B cell (primary cell): ENCODE measurements around the gene MRPL36.

Experiments
- EZH2 ChIP-seq: IDR thresholded peaks from 2 replicates; pipeline ENCODE4 v1.6.1; 2012; ENCODE audit warnings: borderline replicate concordance, low read depth, mild to moderate bottlenecking, moderate library complexity, low read length; ENCODE audit not compliant: insufficient read depth, poor library complexity, severe bottlenecking
- TF ChIP-seq, protein P1 (sequence below): fragments of 200-600 bp; IDR thresholded peaks from one replicate; pipeline ENCODE4 v1.8.0; 2022; ENCODE audit warnings: antibody characterized with exemption, mild to moderate bottlenecking

DNA sequence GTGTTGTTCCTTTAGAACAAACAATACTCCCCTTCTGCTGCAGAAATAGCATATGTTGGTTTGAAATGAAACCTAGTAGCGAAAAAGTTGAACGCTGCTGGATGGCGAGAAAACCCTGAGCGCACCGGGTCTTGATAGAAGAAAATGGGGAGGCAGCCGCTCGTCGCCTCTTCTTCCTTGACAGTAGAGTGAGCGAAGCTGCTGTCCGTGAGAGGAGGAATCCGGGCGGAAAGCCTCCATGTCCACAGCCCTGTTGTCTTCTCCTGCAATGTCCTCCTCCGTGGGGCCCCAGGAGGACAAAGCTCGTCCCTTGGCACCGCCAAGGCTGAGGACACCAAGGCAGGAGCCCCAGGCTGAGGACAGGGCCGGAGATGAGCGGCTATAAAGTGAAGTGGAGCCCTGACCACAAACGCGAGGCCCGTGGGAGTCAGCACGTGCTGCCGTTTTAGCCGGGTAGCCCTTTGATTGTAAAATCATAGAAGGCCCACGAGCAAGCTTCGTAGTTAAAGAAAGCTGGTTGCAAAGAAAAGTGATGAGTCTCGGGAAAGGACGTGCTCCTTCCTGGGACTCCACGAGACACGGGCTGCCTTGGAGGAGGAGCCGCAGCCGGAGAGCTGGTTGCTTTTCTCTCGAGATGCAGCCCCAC is 35.6 kb downstream of the MRPL36 start:
- TF ChIP-seq, protein P1, sequence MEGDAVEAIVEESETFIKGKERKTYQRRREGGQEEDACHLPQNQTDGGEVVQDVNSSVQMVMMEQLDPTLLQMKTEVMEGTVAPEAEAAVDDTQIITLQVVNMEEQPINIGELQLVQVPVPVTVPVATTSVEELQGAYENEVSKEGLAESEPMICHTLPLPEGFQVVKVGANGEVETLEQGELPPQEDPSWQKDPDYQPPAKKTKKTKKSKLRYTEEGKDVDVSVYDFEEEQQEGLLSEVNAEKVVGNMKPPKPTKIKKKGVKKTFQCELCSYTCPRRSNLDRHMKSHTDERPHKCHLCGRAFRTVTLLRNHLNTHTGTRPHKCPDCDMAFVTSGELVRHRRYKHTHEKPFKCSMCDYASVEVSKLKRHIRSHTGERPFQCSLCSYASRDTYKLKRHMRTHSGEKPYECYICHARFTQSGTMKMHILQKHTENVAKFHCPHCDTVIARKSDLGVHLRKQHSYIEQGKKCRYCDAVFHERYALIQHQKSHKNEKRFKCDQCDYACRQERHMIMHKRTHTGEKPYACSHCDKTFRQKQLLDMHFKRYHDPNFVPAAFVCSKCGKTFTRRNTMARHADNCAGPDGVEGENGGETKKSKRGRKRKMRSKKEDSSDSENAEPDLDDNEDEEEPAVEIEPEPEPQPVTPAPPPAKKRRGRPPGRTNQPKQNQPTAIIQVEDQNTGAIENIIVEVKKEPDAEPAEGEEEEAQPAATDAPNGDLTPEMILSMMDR: no peak
- no peak for TF ChIP-seq EZH2
